GM12878 (cell line): ENCODE data around the gene LCA5. TPM values are rescaled to one million over a fixed set of nuclear protein-coding genes. Genes with fewer than 3 reads are reported as not detected.
"Not testable (repeated sequence)": the region's sequence is repeated elsewhere in the genome, so short reads cannot be mapped to it uniquely, and the experiment has no call there.

ENCODE experiments used
- ATAC-seq: fragments of 200-7000 bp; cut with Tn5 transposase; 3 replicates; pipeline ENCODE4 v1.9.1; 2020; ENCODE audit warnings: mild to moderate bottlenecking, moderate library complexity
- BruUV-seq: library from RNA; stranded (reverse); fragments of 400-500 nt; replicated peaks from 2 replicates; lab custom pipeline; 2021; lab: Mats Ljungman, UMichigan
- CTCF ChIA-PET: fragments of 300-600 bp; sonication (Branson Sonifier 250); formaldehyde crosslinking; extraction: SDS; loops from one replicate; lab custom pipeline; 2021; ENCODE audit warnings: inconsistent platforms; lab: Yijun Ruan, JAX
- POLR2A ChIA-PET: fragments of 350-600 bp; formaldehyde crosslinking; extraction: SDS; loops from one replicate; lab custom pipeline; 2021; ENCODE audit warnings: inconsistent platforms; lab: Charles Lee
- RAD21 ChIA-PET: fragments of 300-600 bp; sonication (Branson Sonifier 250); formaldehyde crosslinking; loops from one replicate; lab custom pipeline; 2023; ENCODE audit warnings: antibody characterized with exemption; ENCODE audit not compliant: unreplicated experiment; lab: Charles Lee
- SMC1A ChIA-PET: fragments of 300-600 bp; sonication (Branson Sonifier 250); formaldehyde crosslinking; loops from one replicate; lab custom pipeline; 2023; ENCODE audit not compliant: unreplicated experiment, uncharacterized antibody; lab: Charles Lee
- DNase-seq: peaks from one replicate; pipeline ENCODE4 v3.0.0-alpha.2; 2011; ENCODE audit warnings: low read depth, low spot score
- FAIRE-seq: peaks from 3 replicates; lab custom pipeline; 2011; peaks lifted over from hg19 to GRCh38; lab: Jason Lieb, UNC
- H2AFZ ChIP-seq: 2 replicates; pipeline ENCODE4 v1.6.0; 2011; ENCODE audit warnings: low read depth, low read length, control low read depth; ENCODE audit not compliant: control insufficient read depth
- H3K27ac ChIP-seq: 2 replicates; pipeline ENCODE4 v1.5.1; 2011; ENCODE audit warnings: control low read depth; ENCODE audit not compliant: control insufficient read depth, insufficient read depth
- H3K27me3 ChIP-seq, 2 experiments: replicated peaks in 1 of 2; 2 replicates each; pipeline versions ENCODE4 v1.6.0 to v1.6.1; 2011; ENCODE audit warnings: low read length in 1 of 2; ENCODE audit not compliant: control insufficient read depth in 2 of 2, insufficient read depth in 2 of 2
- H3K36me3 ChIP-seq, 2 experiments: 2 replicates each; pipeline ENCODE4 v1.5.1; 2011; ENCODE audit warnings: low read length in 1 of 2; ENCODE audit not compliant: control insufficient read depth in 2 of 2, insufficient read depth in 2 of 2
- H3K4me1 ChIP-seq: 2 replicates; pipeline ENCODE4 v1.6.1; 2011; ENCODE audit warnings: mild to moderate bottlenecking, low read length, moderate library complexity, mixed read lengths; ENCODE audit not compliant: control insufficient read depth, insufficient read depth
- H3K4me2 ChIP-seq: 2 replicates; pipeline ENCODE4 v1.6.0; 2011; ENCODE audit warnings: control low read depth; ENCODE audit not compliant: control insufficient read depth, insufficient read depth
- H3K4me3 ChIP-seq: fragments of 200-600 bp; sonication (generic); 2 replicates; pipeline ENCODE4 v1.5.1; 2016
- H3K79me2 ChIP-seq: 2 replicates; pipeline ENCODE4 v1.6.0; 2011; ENCODE audit warnings: low read length; ENCODE audit not compliant: control insufficient read depth, insufficient read depth
- H3K9ac ChIP-seq: 2 replicates; pipeline ENCODE4 v1.8.0; 2011; ENCODE audit warnings: low read length, control low read depth, mixed read lengths; ENCODE audit not compliant: control insufficient read depth, insufficient read depth
- H3K9me3 ChIP-seq: replicated peaks from 3 replicates; pipeline ENCODE4 v1.5.1; 2011; ENCODE audit warnings: mild to moderate bottlenecking, low read length; ENCODE audit not compliant: control insufficient read depth, insufficient read depth
- H4K20me1 ChIP-seq: 2 replicates; pipeline ENCODE4 v1.6.0; 2011; ENCODE audit not compliant: control insufficient read depth, insufficient read depth
- CBX5 ChIP-seq: sonication (generic); IDR thresholded peaks from 2 replicates; pipeline ENCODE4 v1.6.1; 2016; ENCODE audit warnings: low read depth, moderate library complexity, mild to moderate bottlenecking, inconsistent platforms
- EP300 ChIP-seq, 2 experiments: fragments of 150-350 bp in 1 of 2; IDR thresholded peaks; 2 replicates each; pipeline ENCODE4 v1.6.1; 2011 to 2012; ENCODE audit warnings: low read depth in 2 of 2, low read length in 2 of 2, borderline replicate concordance in 1 of 2, improper control_type of control experiment in 1 of 2, inconsistent platforms in 1 of 2; ENCODE audit not compliant: control insufficient read depth in 1 of 2
- HCFC1 ChIP-seq: fragments of 150-350 bp; IDR thresholded peaks from 2 replicates; pipeline ENCODE4 v1.6.1; 2014; ENCODE audit warnings: low read length
- HDGF ChIP-seq: fragments of 450-650 bp; IDR thresholded peaks from 2 replicates; pipeline ENCODE4 v1.6.1; 2016; ENCODE audit warnings: antibody characterized with exemption
- MYB ChIP-seq: fragments of 150-350 bp; IDR thresholded peaks from 2 replicates; pipeline ENCODE4 v1.6.1; 2014; ENCODE audit warnings: mild to moderate bottlenecking, low read depth, low read length, borderline replicate concordance
- NBN ChIP-seq: fragments of 450-650 bp; IDR thresholded peaks from 2 replicates; pipeline ENCODE4 v1.6.1; 2016
- RFX5 ChIP-seq: IDR thresholded peaks from 2 replicates; pipeline ENCODE4 v1.6.1; 2011; ENCODE audit warnings: low read depth, low read length, improper control_type of control experiment
- SUPT20H ChIP-seq: IDR thresholded peaks from 2 replicates; pipeline ENCODE4 v1.6.1; 2011; ENCODE audit warnings: low read depth, mild to moderate bottlenecking, low read length, moderate library complexity, borderline replicate concordance; ENCODE audit not compliant: control insufficient read depth
- ZBTB4 ChIP-seq: fragments of 450-650 bp; formaldehyde crosslinking; IDR thresholded peaks from 2 replicates; pipeline ENCODE4 v1.4.0; 2022; ENCODE audit warnings: mild to moderate bottlenecking, moderate library complexity
- ZNF217 ChIP-seq: fragments of 450-650 bp; IDR thresholded peaks from 2 replicates; pipeline ENCODE4 v1.6.1; 2017; ENCODE audit warnings: antibody characterized with exemption, mild to moderate bottlenecking
- WGBS: methylation state at CpG from one replicate; pipeline ENCODE4 v1.1.6; 2016; ENCODE audit warnings: low lambda C conversion rate; ENCODE audit not compliant: insufficient replicate concordance, insufficient coverage; ENCODE audit errors: missing lambda C conversion rate; 5-methylcytosine and 5-hydroxymethylcytosine counted together
- in situ Hi-C: fragments of 300-500 bp; cut with MboI; formaldehyde crosslinking; loops from 9 replicates; pipeline ENCODE4 v1.14.3; 2018; ENCODE audit warnings: mixed read lengths
- intact Hi-C: fragments of 100-400 bp; cut with micrococcal nuclease; formaldehyde crosslinking; loops from one replicate; pipeline ENCODE4 v1.14.2; 2022; ENCODE audit not compliant: unreplicated experiment
- polyA plus RNA-seq, 11 experiments: library from polyadenylated mRNA; depleted of rRNA in 4 of 11; unstranded in 6 of 11; stranded (reverse) in 5 of 11; fragments of >200 nt; fragmentation: Nextera tagmentation in 4 of 11; fragmentation: Illumina TruSeq in 1 of 11; extraction: Ambion mirVana in 4 of 11; extraction: Trizol in 1 of 11; gene quantifications; 1 replicate in 1 of 11; 2 replicates in 10 of 11; pipeline versions ENCODE4 v1.2.1 to v1.2.3, GENCODE V29; 2011 to 2016; ENCODE audit warnings: inconsistent platforms in 2 of 11, missing spikeins in 2 of 11, low read depth in 1 of 11
- total RNA-seq, 4 experiments: library from RNA; depleted of rRNA in 3 of 4; stranded (reverse); fragments of >200 nt in 3 of 4; fragmentation: Illumina TruSeq in 1 of 4; extraction: Trizol in 1 of 4; gene quantifications; 2 replicates each; pipeline versions ENCODE4 v1.2.1 to v1.2.3, GENCODE V29; 2013 to 2021

Gene LCA5
- total and polyA plus RNA-seq, 10 of the 15 experiments (the other 5 are each of a cell fraction or from before 2014, with no cell fraction given) = 0.13 to 0.45 (median 0.27) TPM

GRCh38 chr6:79450984-79451383 lies 86.2 kb downstream of the LCA5 start (continued):
- TF ChIP-seq ZNF217 = no peak
- TF ChIP-seq EP300 (IDR thresholded peaks at IDR 0.05; ENCODE audit: borderline replicate concordance in 1 of 2, control insufficient read depth in 1 of 2, low read depth in 2 of 2, low read length in 2 of 2) = no peak
- TF ChIP-seq MYB = no peak
- TF ChIP-seq SUPT20H = no peak
- TF ChIP-seq RFX5 = no peak
- TF ChIP-seq, all 136 proteins: peak for 0

- intact Hi-C loops = no loop called here
- FAIRE-seq (no peak), DNase-seq (no peak), ATAC-seq (no peak)
- H3K4me2 ChIP-seq = no peak overlapping the region
- no peak overlapping the region for H3K9ac ChIP-seq
- in situ Hi-C loops = no loop called here
- H3K4me3 ChIP-seq = no peak overlapping the region
- RAD21 ChIA-PET = no interaction called here
- SMC1A ChIA-PET = no interaction called here
- no TSS peak for BruUV-seq
- H3K79me2 ChIP-seq = no peaks in the 10 kb centered on the region
- no peaks in the 10 kb centered on the region for H3K4me1 ChIP-seq
- H3K9me3 ChIP-seq = no peaks in the 10 kb centered on the region; the same call in 2 of the 3 replicates
- CTCF ChIA-PET = no interaction called here
- no peaks in the 10 kb centered on the region for H3K27me3 ChIP-seq
- no peaks in the 10 kb centered on the region for H4K20me1 ChIP-seq
- POLR2A ChIA-PET = no interaction called here
- TF ChIP-seq HCFC1 = no peak
- TF ChIP-seq ZBTB4 (CRISPR knock-in tag) = no peak
- no peak for TF ChIP-seq NBN
- TF ChIP-seq CBX5 = no peak
- no peak for TF ChIP-seq HDGF
- H3K27ac ChIP-seq = no peak overlapping the region
- WGBS = 58% methylated on average over 4 of the region's 4 CpGs
- no peaks in the 10 kb centered on the region for H3K36me3 ChIP-seq
- H2AFZ ChIP-seq = no peak overlapping the region
These were observed 91.2 kb downstream of the LCA5 start for GRCh38 chr6:79446006-79446405.

GRCh38 chr6:79443876-79444275 lies 93.4 kb downstream of the LCA5 start:
- SMC1A ChIA-PET, H3K79me2 ChIP-seq, POLR2A ChIA-PET, in situ Hi-C loops, H3K9ac ChIP-seq, ATAC-seq, H3K27ac ChIP-seq, H4K20me1 ChIP-seq, DNase-seq, H3K36me3 ChIP-seq, CTCF ChIA-PET, H3K9me3 ChIP-seq, FAIRE-seq, H2AFZ ChIP-seq, intact Hi-C loops, RAD21 ChIA-PET, H3K27me3 ChIP-seq, H3K4me3 ChIP-seq, H3K4me1 ChIP-seq, H3K4me2 ChIP-seq, BruUV-seq: not testable (repeated sequence)
- 27% methylated on average over 3 of the region's 3 CpGs for WGBS
